ENCODE data around the gene EREG.

Gene EREG

GRCh38 chr4:74366367-74366911, 1.5 kb downstream of the EREG start:
- TF ChIP-seq CTCF (IDR thresholded peaks at IDR 0.05; ENCODE audit: low read depth, low read length): no peak

GRCh38 chr4:74367656-74368290, 2.8 kb downstream of the EREG start:
- H3K4me3 ChIP-seq (ENCODE audit: low read depth, low read length): no peak overlapping the region
- no peak for TF ChIP-seq CTCF (IDR thresholded peaks at IDR 0.05; ENCODE audit: low read depth, low read length)

More at GRCh38 chr4:74366367-74366911, 1.5 kb downstream of the EREG start:
- 0 out of 2 replicates have a peak overlapping the region, but pooled peaks have one; percentile 5 for H3K4me3 ChIP-seq (ENCODE audit: low read depth, low read length)

- H3K4me3 ChIP-seq (ENCODE audit: low read depth, low read length): no peak overlapping the region
- no peak for TF ChIP-seq CTCF (IDR thresholded peaks at IDR 0.05; ENCODE audit: low read depth, low read length)
These were observed 3.7 kb downstream of the EREG start for GRCh38 chr4:74368596-74368995.

GRCh38 chr4:74369855-74370254, 4.9 kb downstream of the EREG start:
- TF ChIP-seq CTCF (IDR thresholded peaks at IDR 0.05; ENCODE audit: low read depth, low read length): no peak
- H3K4me3 ChIP-seq (ENCODE audit: low read depth, low read length): no peak overlapping the region

- peak; percentile 78 for TF ChIP-seq CTCF (IDR thresholded peaks at IDR 0.05; ENCODE audit: low read depth, low read length)
These were observed 6.0 kb downstream of the EREG start for GRCh38 chr4:74370912-74371311.

GRCh38 chr4:74374128-74374527, 9.2 kb downstream of the EREG start:
- no peak for TF ChIP-seq CTCF (IDR thresholded peaks at IDR 0.05; ENCODE audit: low read depth, low read length)
- no peak overlapping the region for H3K4me3 ChIP-seq (ENCODE audit: low read depth, low read length)

More at GRCh38 chr4:74370912-74371311, 6.0 kb downstream of the EREG start:
- no peak overlapping the region for H3K4me3 ChIP-seq (ENCODE audit: low read depth, low read length)

GRCh38 chr4:74374561-74375327, 9.8 kb downstream of the EREG start:
- TF ChIP-seq CTCF (IDR thresholded peaks at IDR 0.05; ENCODE audit: low read depth, low read length): no peak
- H3K4me3 ChIP-seq (ENCODE audit: low read depth, low read length): no peak overlapping the region
